ENCODE data around the gene ZNF583.

DNA sequence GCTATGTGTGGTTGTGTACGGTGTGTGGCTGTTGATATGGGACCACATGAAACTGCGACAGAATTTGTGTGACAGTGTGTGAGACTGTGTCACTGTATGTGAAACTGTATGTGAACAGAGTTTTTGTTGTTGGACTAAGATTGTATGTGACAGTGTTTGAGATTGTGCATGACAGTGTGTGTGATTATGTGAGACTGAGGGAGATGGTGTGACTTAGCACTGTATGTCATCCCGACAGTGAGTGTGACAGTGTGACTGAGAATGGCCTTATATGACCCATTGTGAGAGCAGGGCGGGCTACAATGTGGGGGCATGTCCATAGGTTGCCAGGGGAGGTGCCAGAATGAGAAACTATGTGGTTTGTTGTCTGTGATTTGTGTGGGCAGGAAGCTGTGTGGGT is 930 bp downstream of the ZNF583 start:
- TF ChIP-seq TAF1 (IDR thresholded peaks at IDR 0.05; ENCODE audit: borderline replicate concordance, insufficient read depth, low read length) (no peak), FOXP2 (optimal IDR thresholded peaks at IDR 0.05; ENCODE audit: borderline replicate concordance, extremely low read depth, extremely low read length, insufficient read depth) (no peak), POLR2AphosphoS5 (IDR thresholded peaks at IDR 0.05; ENCODE audit: low read depth, low read length) (no peak), SIN3A (IDR thresholded peaks at IDR 0.05; ENCODE audit: borderline replicate concordance, insufficient read depth, low read length) (no peak)
- TF ChIP-seq, protein P1, sequence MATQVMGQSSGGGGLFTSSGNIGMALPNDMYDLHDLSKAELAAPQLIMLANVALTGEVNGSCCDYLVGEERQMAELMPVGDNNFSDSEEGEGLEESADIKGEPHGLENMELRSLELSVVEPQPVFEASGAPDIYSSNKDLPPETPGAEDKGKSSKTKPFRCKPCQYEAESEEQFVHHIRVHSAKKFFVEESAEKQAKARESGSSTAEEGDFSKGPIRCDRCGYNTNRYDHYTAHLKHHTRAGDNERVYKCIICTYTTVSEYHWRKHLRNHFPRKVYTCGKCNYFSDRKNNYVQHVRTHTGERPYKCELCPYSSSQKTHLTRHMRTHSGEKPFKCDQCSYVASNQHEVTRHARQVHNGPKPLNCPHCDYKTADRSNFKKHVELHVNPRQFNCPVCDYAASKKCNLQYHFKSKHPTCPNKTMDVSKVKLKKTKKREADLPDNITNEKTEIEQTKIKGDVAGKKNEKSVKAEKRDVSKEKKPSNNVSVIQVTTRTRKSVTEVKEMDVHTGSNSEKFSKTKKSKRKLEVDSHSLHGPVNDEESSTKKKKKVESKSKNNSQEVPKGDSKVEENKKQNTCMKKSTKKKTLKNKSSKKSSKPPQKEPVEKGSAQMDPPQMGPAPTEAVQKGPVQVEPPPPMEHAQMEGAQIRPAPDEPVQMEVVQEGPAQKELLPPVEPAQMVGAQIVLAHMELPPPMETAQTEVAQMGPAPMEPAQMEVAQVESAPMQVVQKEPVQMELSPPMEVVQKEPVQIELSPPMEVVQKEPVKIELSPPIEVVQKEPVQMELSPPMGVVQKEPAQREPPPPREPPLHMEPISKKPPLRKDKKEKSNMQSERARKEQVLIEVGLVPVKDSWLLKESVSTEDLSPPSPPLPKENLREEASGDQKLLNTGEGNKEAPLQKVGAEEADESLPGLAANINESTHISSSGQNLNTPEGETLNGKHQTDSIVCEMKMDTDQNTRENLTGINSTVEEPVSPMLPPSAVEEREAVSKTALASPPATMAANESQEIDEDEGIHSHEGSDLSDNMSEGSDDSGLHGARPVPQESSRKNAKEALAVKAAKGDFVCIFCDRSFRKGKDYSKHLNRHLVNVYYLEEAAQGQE (IDR thresholded peaks at IDR 0.05; ENCODE audit: insufficient read depth in 1 of 2, low read depth in 2 of 2, low read length in 2 of 2): no peak

All from PFSK-1 (cell line).